DMS53 treated with DMSO at 0.1 percent for 48 hours (cell line): ENCODE measurements around the gene EAF2.

ENCODE experiments used
- DNase-seq: peaks from one replicate; lab custom pipeline; 2025; ENCODE audit not compliant: unreplicated experiment; lab: John Stamatoyannopoulos, UW

Gene EAF2

DNA sequence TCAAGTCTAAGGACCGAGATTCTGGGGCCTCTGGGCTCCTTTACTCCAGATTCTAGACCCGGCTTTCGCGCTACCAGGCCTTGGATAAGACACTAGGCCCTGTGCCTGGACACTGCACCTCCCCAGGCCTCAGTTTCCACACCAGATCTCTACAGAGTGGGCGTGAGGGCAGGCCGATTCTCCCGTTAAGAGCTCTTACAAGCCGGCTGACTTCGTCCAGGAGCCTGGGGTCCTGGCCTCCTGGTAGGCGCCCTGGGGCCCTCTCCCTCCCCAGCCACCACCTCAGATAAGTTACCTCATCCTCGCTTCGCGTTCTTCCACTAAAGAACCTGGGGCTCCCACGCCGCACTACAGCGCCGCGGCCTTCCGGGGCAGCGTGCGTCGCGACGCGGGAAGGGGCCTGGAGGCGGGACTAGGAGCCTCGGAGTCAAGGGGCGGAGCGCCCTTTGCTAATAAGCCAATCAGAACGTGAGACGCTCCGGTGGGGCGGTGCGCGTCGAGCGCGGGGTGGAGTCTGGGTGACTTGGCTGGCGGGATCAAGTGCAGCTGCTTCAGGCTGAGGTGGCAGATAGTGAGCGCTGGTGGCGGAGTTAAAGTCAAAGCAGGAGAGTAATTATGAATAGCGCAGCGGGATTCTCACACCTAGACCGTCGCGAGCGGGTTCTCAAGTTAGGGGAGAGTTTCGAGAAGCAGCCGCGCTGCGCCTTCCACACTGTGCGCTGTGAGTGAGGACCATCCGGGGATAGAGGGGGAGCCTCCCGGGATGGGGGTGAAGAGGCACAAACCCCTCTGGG, at the start of gene EAF2, which contains the start of gene IQCB1:
EAF2 (plus strand) TSS at position 539 of the 794 bp plus-strand sequence; CDS start at position 616, 77 bp downstream.
IQCB1 (minus strand) TSS at position 390 of the 794 bp plus-strand sequence. CDS start 6,100 bp downstream, outside the sequence.
- peak; percentile 73 for DNase-seq

DNA sequence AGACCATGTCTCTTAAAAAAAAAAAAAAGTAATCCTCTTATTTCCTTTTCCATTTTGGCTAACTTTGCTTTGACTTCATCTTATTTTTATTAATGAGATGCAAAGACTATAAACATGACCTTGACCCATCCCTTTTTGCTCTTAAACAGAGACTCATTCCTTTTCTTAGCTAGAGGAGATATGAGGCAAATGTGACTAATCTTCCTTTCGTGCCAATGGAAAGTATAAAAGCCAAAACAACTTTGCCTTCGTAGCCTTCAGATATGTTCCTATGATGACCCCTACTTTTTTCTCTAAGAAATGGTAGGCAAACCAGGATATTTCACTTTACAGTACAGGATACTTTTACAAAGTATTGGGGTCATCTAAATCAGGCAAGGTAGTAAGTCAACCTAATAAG, 48.5 kb upstream of the EAF2 start:
- DNase-seq, result no peak

DNA sequence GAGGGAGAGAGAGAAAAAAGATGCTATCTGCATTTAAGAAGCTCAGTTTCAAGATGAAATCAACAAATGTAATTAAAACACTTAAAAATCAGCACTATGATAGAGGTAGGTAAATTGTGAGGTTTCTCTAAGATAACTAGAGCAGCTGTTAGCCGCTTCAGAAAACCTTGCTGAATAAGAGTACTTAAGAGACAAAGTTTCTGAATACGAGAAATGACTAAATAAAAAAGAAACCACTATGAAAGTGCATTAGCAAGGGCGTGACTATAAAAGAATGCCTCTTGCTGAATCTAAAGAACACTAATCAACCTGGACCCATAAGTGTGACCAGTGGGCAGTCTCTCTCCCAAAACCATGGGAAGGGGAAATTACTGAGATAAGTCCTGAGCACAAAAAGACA, 41.9 kb upstream of the EAF2 start:
- DNase-seq, result no peak

DNA sequence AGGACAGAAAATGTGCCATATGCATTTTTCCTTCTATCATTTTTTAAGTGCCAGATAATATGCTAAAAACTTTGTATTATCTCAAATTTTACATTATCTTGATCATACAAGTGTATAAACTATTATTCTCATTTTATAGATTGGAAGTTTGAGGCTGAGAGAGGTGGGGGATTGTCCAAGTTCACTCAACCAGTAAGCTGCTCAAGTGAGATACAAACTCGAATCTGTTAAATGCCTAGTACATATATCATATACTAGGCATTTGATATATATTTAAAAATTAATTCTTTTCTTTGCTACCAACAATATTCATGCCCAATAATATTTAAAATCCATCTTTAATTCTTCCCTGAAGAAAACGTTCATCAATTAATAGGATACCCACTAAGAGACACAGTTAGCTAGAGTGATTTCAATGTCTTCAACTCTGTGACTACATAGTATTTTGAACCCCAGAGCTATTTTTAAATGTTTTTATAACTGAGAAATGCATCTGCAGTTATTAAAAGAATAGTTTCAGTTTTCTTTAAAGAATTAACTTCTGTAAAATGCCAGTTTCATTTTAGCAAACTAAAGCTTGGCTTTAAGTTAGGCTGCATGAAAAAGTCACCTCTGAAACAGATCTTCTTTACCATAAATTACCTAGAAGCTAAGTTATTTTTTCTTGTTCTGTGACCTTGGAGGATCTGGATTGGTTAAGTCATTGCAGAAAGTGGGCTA, 40.6 kb upstream of the EAF2 start:
- no peak for DNase-seq

DNA sequence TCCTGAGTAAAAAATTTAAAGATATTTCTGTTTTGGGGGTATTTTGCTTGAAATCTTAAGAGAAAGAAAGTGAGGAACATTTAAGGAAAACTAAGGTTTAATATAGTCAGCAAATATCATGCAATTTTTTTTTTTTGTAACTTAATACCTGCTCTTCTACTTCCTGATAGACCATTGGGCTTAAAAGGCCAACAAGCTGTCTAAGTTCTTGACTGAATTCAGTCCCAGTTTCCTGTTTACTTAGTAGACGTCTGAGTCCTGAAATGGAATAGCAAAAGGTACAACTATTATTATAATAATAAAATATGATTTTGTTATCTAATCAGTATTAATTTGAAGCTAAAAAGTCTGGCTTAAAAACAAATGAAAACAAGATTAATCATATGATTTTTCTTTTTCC, 38.0 kb upstream of the EAF2 start:
- peak; percentile 55 for DNase-seq

DNA sequence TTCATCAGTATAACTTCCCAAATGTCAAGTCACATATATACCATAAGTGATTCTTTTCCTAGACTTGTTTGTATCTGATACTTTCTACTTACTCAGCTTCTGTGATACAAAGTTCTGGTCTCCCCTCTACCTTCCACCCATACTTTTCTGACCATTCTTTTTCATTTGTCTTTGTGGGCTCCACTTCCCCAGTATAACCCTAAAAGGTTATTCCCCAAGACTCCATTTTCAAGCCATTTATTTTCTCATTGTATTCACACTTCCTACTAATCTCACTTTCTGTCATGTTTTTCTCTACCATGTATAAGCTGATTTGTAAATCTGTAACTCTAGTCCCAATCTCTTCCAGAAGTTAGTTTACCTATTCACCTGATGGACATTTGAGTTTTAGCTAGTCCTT, 34.1 kb upstream of the EAF2 start:
- no peak for DNase-seq

DNA sequence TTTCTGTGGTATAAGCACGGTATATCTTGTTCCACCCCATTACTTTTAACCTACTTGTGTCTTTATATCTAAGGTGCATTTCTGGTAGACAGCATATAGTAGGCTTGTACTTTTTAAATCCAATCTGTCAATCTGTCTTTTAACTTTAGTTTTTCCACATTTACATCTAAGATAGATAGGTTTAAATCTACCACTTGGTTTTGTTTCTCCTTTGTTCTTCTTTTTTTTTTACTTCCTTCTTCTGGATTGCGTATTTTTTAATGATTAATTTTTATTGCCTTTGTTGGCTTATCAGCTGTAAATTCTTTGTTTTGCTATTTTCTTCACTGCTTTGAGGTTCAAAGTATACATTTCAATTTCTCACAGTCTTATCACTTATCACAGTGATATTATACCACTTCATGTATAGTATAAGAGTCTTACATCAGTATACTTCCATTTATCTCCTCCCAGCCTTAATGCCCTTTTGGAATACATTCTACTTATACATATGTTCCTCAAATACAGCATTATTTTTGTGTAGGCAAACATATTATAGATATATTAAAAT, 31.2 kb upstream of the EAF2 start:
- no peak for DNase-seq

DNA sequence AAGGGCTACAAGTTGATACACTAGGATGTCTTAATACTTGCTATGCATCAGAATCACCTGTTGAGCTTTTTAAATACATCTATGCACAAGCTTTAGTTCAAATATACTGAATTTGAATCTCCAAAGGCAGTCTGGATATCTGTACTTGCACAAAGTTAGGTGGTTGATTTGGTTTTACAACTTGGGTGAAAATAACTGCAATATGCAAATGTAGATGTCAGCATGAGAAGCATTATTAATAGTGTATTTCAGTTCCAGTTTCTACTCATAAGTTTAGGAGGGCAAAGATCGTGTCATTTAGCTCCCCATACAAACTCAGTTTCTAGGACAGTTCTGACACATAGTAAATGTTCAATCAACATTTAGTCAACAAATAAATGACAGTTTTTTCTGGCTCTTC, 25.8 kb upstream of the EAF2 start:
- DNase-seq, result no peak

DNA sequence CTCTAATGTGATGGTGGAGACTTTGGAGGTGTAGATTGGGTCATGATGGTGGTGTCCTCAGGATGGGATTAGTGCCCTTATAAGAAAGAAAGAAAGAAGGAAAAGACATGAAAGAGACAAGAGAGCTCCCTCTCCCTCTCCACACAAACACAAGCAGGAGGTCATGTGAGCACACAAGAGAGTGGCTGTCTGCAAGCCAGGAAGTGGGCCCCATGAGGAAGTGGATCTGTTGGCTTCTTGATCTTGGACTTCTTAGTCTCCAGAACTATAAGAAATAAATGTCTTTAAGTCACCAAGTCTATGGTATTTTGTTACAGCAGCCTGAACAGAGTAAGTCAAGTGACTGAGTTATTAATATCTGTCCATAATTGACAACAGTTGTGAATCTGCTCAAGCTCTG, 17.3 kb upstream of the EAF2 start:
- no peak for DNase-seq

DNA sequence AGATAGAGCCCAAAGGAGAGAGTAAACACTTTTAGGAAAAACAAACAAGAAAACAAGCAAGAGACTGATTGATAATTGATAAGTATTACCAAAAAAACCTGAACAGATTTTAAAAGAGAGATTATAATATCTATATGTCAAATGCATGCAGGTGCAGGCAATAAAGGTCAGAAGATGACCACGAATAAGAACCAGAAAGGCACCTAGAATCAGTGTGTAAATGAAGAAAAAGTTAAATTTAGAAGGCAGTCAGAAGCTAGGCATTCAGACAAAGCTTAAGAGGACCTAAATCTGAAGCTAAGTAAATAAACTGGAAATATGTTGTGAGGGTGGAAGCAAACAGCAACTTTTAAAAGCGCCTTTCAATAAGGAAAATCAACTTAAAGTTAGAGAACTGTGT, 16.4 kb upstream of the EAF2 start:
- DNase-seq, result no peak

DNA sequence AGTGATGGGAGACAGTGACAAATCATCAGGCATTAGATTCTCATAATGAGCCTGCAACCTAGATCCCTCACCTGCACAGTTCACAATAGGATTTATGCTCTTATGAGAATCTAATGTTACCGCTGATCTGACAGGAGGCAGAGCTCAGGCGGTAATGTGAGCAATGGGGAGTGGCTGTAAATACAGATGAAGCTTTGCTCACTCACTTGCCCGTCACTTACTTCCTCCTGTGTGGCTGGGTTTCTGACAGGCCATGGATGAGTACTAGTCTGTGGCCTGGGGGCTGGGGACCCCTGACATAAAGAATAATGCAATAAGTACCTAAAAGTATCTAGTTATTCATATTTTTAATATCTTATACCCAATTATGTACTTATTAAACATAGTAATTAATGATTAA, 15.8 kb upstream of the EAF2 start:
- DNase-seq, result no peak

DNA sequence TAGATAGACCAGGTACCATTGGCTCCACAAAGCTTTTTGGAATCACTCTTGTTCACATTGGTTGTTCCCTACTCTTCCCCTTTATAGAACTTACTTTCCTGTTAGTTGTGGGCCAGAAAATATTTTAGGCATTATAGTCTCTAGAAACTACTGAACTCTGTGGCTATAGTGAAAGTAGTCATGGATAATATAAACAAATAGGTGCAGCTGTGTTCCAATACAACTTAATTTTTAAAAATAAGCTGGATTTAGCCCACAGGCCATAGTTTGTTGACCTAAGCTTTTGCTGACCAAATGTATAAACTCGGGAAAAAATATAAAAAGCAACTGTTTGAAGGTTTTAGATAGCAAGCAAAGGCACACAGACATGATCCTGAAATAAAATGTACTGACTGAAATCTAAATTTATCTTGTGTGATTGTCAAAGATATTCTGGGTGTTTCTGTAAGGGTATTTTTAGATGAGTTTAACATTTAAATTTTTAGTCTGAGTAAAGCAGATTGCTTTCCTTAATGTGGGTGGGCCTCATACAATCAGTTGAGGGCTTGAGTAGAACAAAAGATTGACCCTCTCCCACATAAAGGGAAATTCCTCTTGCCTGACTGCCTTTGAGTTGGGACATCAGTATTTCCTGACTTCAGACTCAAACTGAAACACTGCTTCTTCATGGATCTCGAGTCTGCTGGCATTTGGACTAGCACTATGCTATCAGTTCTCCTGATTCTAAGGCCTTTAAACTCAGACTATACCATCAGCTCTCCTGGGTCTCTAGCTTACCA, 13.4 kb upstream of the EAF2 start:
- no peak for DNase-seq

DNA sequence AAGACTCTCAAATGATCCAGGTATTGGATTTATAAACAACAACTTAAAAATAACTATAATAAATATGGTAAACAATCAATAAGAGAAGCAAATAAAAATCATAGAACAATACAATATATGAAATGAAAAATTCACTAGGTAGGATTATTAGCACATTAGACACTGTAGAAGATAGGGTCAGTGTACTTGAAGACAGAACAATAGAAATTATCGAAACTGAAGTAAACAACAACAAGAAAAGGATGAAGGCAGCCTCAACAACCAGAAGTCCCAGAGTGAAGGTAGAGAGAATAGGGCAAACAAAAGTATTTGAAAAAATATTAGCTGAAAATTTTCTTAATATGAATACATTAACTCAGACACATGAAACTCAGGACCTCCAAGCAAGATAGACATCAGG, 12.0 kb upstream of the EAF2 start:
- DNase-seq, result no peak

DNA sequence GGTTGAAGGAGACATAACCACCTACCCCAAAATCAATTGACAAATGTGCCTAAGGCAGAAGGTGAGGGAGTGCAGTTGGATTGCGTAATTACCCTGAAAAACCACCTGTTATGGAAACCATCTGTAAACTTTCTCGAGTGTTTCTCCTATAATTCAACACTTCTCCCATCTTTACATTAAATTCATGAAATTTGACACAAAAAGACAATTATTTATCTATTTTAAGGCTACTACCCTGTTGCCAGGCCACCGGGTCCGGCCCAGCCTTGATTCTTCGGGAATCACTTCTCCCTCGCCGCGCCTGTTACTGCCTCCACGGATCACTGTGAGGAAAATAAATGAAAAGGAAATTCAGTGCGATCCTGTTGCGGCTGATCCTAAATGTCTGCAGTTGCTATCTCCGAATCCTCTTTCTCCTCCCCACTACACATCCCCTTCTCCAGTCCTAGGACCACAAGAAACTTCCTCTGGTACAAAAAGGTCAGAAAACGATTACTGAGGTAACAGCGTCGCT, 795 bp upstream of the EAF2 start:
- no peak for DNase-seq

DNA sequence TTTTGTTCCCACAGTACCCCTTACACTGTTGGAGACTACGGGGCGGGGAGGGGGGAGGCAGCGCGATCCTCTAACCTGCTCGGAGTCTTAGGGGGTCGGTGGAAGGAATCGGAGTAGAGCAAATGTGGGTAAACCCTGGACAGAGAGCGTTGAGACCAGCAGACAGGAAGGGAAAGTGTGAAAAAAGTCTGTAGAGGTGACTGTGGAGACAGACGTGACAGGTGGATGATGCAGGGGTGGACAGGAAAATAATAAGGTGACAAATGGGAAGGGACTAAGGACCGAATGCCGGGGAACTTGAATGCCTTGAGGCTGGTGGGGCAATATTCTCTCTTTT, 424 bp downstream of the EAF2 start:
- peak; percentile 21 for DNase-seq

DNA sequence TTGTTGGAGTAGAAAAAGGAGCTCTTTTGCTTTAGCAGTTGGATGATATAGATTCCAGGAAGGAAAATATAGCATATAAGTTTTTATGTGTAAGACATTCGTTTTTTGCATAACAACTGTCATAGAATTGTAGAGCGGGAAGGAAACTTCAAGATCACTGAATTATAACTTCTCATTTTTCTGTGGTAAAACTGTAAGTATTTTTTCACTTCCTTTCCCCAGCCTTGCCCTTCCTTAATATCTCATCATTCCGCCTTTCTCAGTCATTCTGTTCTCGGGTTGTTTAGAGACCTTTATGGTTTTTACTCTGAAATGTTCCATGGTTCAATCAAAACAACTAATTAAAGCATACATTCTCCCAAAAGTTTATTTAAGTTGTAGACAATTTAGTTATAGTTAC, 1.1 kb downstream of the EAF2 start:
- no peak for DNase-seq

DNA sequence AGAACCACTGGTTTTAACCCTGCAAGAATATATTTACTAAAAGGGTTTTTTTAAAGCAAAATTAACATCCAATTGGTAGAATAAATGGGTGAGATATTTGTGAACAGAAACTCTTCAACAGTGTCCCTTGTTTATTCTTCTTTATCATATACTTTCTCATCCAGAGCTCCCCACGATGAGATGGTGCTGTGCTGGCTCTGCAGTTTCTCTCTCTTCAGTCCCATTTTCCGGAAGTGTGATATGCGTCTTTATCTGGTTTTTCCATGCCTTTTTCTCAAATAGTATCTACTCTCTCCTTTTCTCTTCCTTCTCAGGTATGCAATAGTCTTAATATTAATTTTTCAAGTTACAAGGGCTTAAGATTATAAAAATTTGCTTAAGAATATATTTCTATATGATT, 1.5 kb downstream of the EAF2 start:
- DNase-seq, result no peak

DNA sequence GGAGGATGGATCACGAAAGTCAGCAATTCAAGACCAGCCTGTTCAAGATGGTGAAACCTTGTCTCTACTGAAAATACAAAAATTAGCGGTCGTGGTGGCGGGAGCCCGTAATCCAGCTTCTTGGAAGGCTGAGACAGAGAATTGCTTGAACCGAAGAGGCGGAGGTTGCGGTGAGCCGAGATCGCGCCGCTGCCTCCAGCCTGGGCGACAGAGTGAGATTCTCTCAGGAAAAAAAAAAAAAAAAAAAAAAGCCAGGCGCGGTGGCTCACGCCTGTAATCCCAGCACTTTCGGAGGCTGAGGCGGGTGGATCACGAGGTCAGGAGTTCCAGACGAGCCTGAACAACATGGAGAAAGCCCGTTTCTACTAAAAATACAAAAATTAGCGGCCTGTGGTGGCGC, 5.0 kb downstream of the EAF2 start:
- no peak for DNase-seq

DNA sequence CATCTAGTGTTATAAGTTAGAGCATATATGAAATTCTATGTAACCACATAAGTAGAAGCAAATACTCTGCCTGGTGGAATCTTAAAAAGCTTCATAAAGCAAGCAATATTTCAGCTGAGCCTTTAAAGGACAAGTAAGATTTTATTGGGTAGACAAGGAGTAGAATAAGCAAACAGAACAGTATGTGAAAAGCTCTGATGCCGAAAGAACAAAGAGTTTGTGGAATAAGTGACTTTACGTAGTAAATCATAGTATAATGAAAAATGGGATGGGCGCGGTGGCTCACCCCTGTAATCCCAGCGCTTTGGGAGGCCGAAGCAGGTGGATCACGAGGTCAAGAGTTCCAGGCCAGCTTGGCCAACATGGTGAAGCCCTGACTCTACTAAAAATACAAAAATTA, 9.9 kb downstream of the EAF2 start:
- DNase-seq, result no peak

DNA sequence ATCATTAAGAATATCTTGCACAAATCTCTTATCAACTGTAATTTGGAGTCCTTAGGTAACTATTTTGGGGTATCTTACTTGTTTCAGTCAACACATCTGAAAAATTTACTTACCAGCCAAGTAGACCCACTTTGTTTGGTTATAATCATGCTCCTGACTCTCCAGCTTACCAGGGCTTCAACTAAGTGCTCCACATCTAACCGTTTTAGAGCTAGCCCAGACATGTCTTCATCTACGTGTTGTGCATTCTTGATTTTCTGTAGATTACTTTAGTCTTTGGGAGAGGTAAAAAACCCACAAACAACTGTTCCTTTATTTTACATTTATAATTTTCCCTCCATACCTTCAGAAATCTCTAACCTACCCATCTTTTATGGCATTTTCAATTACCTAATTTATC, 17.2 kb downstream of the EAF2 start:
- DNase-seq, result no peak

DNA sequence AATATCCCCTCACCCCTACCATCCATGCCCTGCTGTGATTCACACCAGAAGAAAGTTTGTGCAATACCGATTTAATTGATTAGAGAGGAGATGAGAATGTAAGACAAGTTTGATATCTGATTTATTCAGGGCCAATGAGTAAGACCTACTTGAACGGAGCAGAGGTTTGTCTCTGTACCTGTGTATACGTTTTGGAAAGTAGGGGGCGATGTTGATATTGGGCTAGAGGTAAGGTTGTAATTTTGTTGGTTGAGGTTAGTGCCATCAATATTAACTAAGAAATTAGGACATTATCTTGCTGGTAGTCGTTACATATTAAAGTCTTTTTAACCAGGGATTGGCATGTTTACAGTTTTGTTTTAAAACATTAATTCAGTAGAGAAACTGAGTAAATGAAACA, 20.5 kb downstream of the EAF2 start:
- DNase-seq, result peak; percentile 4
